SW480 (cell line): Measurements from ENCODE around the gene CENPV.
"Not testable (repeated sequence)": the region's sequence is repeated elsewhere in the genome, so short reads cannot be mapped to it uniquely, and the experiment has no call there.

Source experiments
- DNase-seq: peaks from one replicate; pipeline ENCODE4 v3.0.0-alpha.2; 2016; ENCODE audit warnings: low spot score

CENPV gene

GRCh38 chr17:16313139-16314090 is 39.9 kb downstream of the CENPV start:
- DNase-seq = peak; percentile 57

- DNase-seq = not testable (repeated sequence)
These were observed 41.2 kb downstream of the CENPV start for GRCh38 chr17:16312061-16312460.

- DNase-seq = no peak
These were observed 47.1 kb downstream of the CENPV start for GRCh38 chr17:16306211-16306610.

GRCh38 chr17:16304830-16305229 is 48.4 kb downstream of the CENPV start:
- DNase-seq = peak; percentile 66

GRCh38 chr17:16302856-16303255 is 50.4 kb downstream of the CENPV start:
- no peak for DNase-seq

- no peak for DNase-seq
These were observed 51.1 kb downstream of the CENPV start for GRCh38 chr17:16301963-16302855.

- DNase-seq = no peak
These were observed 52.7 kb downstream of the CENPV start for GRCh38 chr17:16300554-16300953.

- DNase-seq = peak; percentile 70
These were observed 55.1 kb downstream of the CENPV start for GRCh38 chr17:16298140-16298662.

GRCh38 chr17:16297367-16298139 is 55.7 kb downstream of the CENPV start:
- peak; percentile 76 for DNase-seq

GRCh38 chr17:16296072-16296471 is 57.2 kb downstream of the CENPV start:
- DNase-seq = peak; percentile 97

GRCh38 chr17:16294560-16294959 is 58.7 kb downstream of the CENPV start:
- DNase-seq = peak; percentile 75

- peak; percentile 41 for DNase-seq
These were observed 59.3 kb downstream of the CENPV start for GRCh38 chr17:16293931-16294330.
